Measurements from ENCODE around the gene IRAK4. TPM values are rescaled to one million over a fixed set of nuclear protein-coding genes. Genes with fewer than 3 reads are reported as not detected.
A peak's percentile ranks its signal among the peaks of the same experiment; 100 is the strongest.

IRAK4 gene
- total RNA-seq, 1 donor from 2014 or later: 12.1 TPM

DNA sequence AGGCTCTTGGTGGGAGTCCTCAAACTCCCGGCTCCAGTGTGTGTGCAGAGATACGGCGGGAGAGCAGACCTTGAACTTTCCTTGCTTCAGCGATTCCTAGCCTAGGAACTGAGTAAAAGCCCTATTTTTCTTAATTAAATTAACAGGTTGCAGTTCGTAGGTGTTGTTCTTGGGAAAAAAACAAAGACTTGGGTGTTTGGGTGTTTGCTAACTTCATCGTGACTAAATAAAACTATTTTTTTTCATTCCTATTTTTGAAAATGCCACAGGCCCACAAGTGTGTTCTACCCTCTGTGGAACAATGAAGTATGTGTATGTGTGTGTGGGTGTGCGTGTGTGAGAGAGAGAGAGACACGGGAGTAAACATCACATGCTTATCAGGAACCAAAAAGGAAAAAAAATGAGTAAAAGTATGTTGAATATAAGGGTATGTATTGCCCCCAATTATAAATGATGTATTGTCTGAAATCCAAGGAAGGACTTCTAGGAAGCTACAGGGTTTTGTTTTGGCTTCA is 77.8 kb downstream of the IRAK4 start:
- TF ChIP-seq, protein P1, sequence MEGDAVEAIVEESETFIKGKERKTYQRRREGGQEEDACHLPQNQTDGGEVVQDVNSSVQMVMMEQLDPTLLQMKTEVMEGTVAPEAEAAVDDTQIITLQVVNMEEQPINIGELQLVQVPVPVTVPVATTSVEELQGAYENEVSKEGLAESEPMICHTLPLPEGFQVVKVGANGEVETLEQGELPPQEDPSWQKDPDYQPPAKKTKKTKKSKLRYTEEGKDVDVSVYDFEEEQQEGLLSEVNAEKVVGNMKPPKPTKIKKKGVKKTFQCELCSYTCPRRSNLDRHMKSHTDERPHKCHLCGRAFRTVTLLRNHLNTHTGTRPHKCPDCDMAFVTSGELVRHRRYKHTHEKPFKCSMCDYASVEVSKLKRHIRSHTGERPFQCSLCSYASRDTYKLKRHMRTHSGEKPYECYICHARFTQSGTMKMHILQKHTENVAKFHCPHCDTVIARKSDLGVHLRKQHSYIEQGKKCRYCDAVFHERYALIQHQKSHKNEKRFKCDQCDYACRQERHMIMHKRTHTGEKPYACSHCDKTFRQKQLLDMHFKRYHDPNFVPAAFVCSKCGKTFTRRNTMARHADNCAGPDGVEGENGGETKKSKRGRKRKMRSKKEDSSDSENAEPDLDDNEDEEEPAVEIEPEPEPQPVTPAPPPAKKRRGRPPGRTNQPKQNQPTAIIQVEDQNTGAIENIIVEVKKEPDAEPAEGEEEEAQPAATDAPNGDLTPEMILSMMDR (IDR thresholded peaks at IDR 0.05; ENCODE audit: partially characterized antibody, unreplicated experiment): no peak
- Mint-ChIP-seq H3K4me3 (ENCODE audit: unreplicated experiment) (peak overlapping the region; percentile 75), H3K36me3 (ENCODE audit: unreplicated experiment) (no peaks in the 10 kb centered on the region), H3K27me3 (ENCODE audit: unreplicated experiment) (peaks cover 6% of the 10 kb centered on the region), H3K4me1 (ENCODE audit: low read depth, unreplicated experiment) (no peaks in the 10 kb centered on the region), H3K27ac (ENCODE audit: unreplicated experiment) (no peak overlapping the region), H3K9me3 (ENCODE audit: unreplicated experiment) (peaks cover 2% of the 10 kb centered on the region)
- no peak for DNase-seq

Other genes with a start within 250 kb of the IRAK4 start
- 7.0 TPM for gene ADAMTS20, start 206.7 kb upstream of the IRAK4 start, total RNA-seq (ENCODE audit: unreplicated experiment)
- 19.8 TPM for gene PUS7L, start 161 bp upstream of the IRAK4 start, total RNA-seq (ENCODE audit: unreplicated experiment)
- gene TWF1, start 47.4 kb downstream of the IRAK4 start, total RNA-seq (ENCODE audit: unreplicated experiment): 30.1 TPM
- gene TMEM117, start 77.1 kb downstream of the IRAK4 start, total RNA-seq (ENCODE audit: unreplicated experiment): not detected